Neutrophil (primary cell): ENCODE data around the gene LGALS13.

ENCODE experiments used
- H3K27ac ChIP-seq: fragments of 200-600 bp; sonication (generic); 2 replicates; pipeline ENCODE4 v1.5.1; 2016; ENCODE audit warnings: mild to moderate bottlenecking, moderate library complexity
- H3K27me3 ChIP-seq: fragments of 200-600 bp; sonication (generic); 2 replicates; pipeline ENCODE4 v1.6.0; 2016; ENCODE audit warnings: mild to moderate bottlenecking
- H3K36me3 ChIP-seq: fragments of 200-600 bp; sonication (generic); 2 replicates; pipeline ENCODE4 v1.5.1; 2017
- H3K4me1 ChIP-seq, 2 experiments: fragments of 200-600 bp in 1 of 2; sonication (generic) in 1 of 2; 1 replicate in 1 of 2; 2 replicates in 1 of 2; pipeline versions ENCODE4 v1.5.1 to v1.6.1; 2013 to 2016; ENCODE audit warnings: low read depth in 1 of 2, low read length in 1 of 2, mild to moderate bottlenecking in 1 of 2, moderate library complexity in 1 of 2; ENCODE audit not compliant: control insufficient read depth in 1 of 2, insufficient read depth in 1 of 2
- H3K4me3 ChIP-seq, 2 experiments: fragments of 200-600 bp in 1 of 2; sonication (generic) in 1 of 2; 1 replicate in 1 of 2; 2 replicates in 1 of 2; pipeline ENCODE4 v1.5.1; 2013 to 2016; ENCODE audit warnings: low read depth in 1 of 2, low read length in 1 of 2, mild to moderate bottlenecking in 1 of 2, moderate library complexity in 1 of 2
- H3K9me3 ChIP-seq: fragments of 200-600 bp; sonication (generic); 2 replicates; pipeline ENCODE4 v1.5.1; 2016
- TF ChIP-seq, protein P1 (sequence below): fragments of 200-600 bp; sonication (generic); IDR thresholded peaks from 2 replicates; pipeline ENCODE4 v1.5.1; 2016; ENCODE audit warnings: antibody characterized with exemption

The LGALS13 gene

DNA sequence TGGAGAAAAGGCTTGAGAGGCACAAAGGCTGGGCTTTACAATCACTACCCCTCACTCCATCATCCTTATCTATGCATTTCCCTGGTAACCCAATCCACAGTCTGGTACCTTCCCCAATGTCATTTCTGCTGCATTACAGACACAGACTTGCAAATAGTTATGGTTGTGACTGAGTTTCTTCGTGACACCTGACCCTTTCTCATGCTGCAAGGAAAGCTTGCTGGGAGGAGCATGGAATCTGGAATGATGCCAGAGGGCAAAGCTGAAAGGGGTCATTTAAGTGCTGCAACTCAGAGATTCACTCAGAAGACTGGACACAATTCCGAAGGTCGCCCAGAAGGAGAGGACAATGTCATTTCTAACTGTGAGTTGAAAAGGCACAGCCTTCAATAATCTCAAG is 53.3 kb downstream of the LGALS13 start, which contains the start of gene LGALS16:
Gene LGALS16, plus strand, starts transcription at position 301 of the 400 bp plus-strand sequence. Its CDS starts 49 bp downstream, at position 350.
- TF ChIP-seq, protein P1, sequence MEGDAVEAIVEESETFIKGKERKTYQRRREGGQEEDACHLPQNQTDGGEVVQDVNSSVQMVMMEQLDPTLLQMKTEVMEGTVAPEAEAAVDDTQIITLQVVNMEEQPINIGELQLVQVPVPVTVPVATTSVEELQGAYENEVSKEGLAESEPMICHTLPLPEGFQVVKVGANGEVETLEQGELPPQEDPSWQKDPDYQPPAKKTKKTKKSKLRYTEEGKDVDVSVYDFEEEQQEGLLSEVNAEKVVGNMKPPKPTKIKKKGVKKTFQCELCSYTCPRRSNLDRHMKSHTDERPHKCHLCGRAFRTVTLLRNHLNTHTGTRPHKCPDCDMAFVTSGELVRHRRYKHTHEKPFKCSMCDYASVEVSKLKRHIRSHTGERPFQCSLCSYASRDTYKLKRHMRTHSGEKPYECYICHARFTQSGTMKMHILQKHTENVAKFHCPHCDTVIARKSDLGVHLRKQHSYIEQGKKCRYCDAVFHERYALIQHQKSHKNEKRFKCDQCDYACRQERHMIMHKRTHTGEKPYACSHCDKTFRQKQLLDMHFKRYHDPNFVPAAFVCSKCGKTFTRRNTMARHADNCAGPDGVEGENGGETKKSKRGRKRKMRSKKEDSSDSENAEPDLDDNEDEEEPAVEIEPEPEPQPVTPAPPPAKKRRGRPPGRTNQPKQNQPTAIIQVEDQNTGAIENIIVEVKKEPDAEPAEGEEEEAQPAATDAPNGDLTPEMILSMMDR, result no peak
- no peaks in the 10 kb centered on the region for H3K9me3 ChIP-seq
- no peak within 1 kb of the TSS for H3K27ac ChIP-seq
- H3K4me3 ChIP-seq, result no peak within 1 kb of the TSS
- peaks cover 19% of the 10 kb centered on the region for H3K27me3 ChIP-seq
- no peaks in the 10 kb centered on the region for H3K4me1 ChIP-seq
- H3K36me3 ChIP-seq, result no peaks in the 10 kb centered on the region
